D721Med (cell line): Measurements from ENCODE around the gene CFAP57.

Source experiments
- DNase-seq: peaks from one replicate; pipeline ENCODE4 v3.0.0; 2011; ENCODE audit warnings: low spot score; ENCODE audit not compliant: insufficient read length
- FAIRE-seq: peaks from 2 replicates; lab custom pipeline; 2011; peaks lifted over from hg19 to GRCh38; lab: Jason Lieb, UNC
- TF ChIP-seq, protein P1 (sequence below): IDR thresholded peaks from 2 replicates; pipeline ENCODE4 v1.5.1; 2012; ENCODE audit warnings: mild to moderate bottlenecking, control low read depth; ENCODE audit not compliant: insufficient read depth; ENCODE audit errors: missing control alignments

Gene CFAP57

GRCh38 chr1:43288785-43289706, 116.9 kb downstream of the CFAP57 start:
- DNase-seq (no peak), FAIRE-seq (no peak)
- TF ChIP-seq, protein P1, sequence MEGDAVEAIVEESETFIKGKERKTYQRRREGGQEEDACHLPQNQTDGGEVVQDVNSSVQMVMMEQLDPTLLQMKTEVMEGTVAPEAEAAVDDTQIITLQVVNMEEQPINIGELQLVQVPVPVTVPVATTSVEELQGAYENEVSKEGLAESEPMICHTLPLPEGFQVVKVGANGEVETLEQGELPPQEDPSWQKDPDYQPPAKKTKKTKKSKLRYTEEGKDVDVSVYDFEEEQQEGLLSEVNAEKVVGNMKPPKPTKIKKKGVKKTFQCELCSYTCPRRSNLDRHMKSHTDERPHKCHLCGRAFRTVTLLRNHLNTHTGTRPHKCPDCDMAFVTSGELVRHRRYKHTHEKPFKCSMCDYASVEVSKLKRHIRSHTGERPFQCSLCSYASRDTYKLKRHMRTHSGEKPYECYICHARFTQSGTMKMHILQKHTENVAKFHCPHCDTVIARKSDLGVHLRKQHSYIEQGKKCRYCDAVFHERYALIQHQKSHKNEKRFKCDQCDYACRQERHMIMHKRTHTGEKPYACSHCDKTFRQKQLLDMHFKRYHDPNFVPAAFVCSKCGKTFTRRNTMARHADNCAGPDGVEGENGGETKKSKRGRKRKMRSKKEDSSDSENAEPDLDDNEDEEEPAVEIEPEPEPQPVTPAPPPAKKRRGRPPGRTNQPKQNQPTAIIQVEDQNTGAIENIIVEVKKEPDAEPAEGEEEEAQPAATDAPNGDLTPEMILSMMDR: no peak

GRCh38 chr1:43292216-43292615, 120.1 kb downstream of the CFAP57 start:
- FAIRE-seq: no peak
- TF ChIP-seq, protein P1: no peak
- no peak for DNase-seq

GRCh38 chr1:43292679-43293078, 120.5 kb downstream of the CFAP57 start:
- DNase-seq: no peak
- TF ChIP-seq, protein P1: no peak
- FAIRE-seq: no peak

GRCh38 chr1:43293176-43293575, 121.0 kb downstream of the CFAP57 start:
- DNase-seq: no peak
- TF ChIP-seq, protein P1: no peak
- no peak for FAIRE-seq

GRCh38 chr1:43293896-43294760, 122.0 kb downstream of the CFAP57 start:
- DNase-seq (no peak), FAIRE-seq (no peak)
- TF ChIP-seq, protein P1: no peak

DNA sequence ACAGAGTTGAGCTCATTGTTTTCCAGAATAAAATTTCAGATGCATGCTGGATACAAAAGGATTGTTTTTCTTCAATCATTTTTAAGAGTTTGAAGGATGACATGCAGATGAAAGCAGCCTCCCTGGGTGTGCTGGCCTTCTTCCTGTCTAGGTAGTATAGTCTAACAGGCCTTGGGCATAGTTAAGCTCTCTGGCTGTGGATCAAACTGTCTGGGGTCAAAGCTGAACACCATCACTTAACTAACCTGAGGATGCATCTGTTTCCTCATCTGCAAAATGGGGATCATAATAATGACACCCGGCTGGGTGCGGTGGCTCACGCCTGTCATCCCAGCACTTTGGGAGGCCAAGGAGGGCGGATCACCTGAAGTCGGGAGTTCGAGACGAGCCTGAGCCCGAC, 122.6 kb downstream of the CFAP57 start:
- FAIRE-seq (no peak), DNase-seq (no peak)
- TF ChIP-seq, protein P1: no peak
